ENCODE data around the gene TTC4. TPM values are rescaled to one million over a fixed set of nuclear protein-coding genes. Genes with fewer than 3 reads are reported as not detected.

Gene TTC4
- polyA plus RNA-seq, 4 donors, result 11.9 to 21.1 (median 13.3) TPM

DNA sequence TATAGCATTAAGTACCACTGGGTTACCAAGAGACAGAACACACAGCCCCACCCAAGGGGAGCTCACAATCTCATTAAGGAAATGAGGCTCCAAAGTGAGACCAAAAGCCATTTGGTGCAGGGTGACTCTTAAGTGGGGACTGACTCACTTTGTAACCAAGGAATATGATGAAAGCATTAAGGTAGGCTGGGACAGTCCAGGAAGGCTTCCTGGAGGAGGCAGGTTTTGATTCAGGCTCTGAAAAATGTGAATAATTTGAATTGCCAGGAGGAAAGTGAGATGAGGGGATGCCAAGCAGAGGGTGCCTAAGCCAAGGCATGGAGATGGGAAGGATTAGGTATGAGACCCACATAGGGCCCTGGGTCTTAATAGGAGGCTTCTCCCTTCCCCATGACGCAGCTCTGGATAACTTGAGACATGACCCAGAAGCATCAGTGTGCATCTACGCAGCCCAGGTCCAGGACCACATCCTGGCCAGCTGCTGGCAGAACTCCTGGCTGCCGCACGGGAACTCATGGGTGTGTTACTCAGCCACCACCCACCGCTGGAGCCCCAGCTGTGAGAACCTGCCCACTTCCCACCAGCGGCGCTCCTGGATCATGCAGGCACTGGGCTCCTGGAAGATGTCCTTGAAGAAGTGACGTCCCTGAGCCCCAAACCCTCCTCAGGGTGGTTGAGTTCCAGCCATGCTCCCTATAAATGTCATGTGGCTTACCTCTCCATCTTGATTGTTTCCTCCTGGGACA lies 5.9 kb upstream of the TTC4 start:
- Histone ChIP-seq H3K9me3 (ENCODE audit: control insufficient read depth in 2 of 2, insufficient read depth in 1 of 2, low read depth in 1 of 2, low read length in 1 of 2) (no peaks in the 10 kb centered on the region), H3K4me3 (ENCODE audit: low read depth in 1 of 3, low read length in 3 of 3) (no peak overlapping the region), H3K36me3 (ENCODE audit: control insufficient read depth in 3 of 3, insufficient read depth in 2 of 3, low read depth in 1 of 3, low read length in 3 of 3) (peaks cover 0 to 16% (median 0%) of the 10 kb centered on the region in 3 donors), H3K4me1 (ENCODE audit: control insufficient read depth in 3 of 3, insufficient read depth in 2 of 3, low read depth in 1 of 3, low read length in 2 of 3) (no peaks in the 10 kb centered on the region), H3K27me3 (ENCODE audit: control insufficient read depth in 3 of 3, insufficient read depth in 3 of 3, low read length in 3 of 3) (no peaks in the 10 kb centered on the region), H3K27ac (ENCODE audit: low read depth in 1 of 3, low read length in 2 of 3) (no peak overlapping the region)
- DNase-seq, result no peak
- no peak for FAIRE-seq
- 84 to 91% (median 84%) methylated on average over 8 of the region's 8 CpGs for WGBS, 3 donors

DNA sequence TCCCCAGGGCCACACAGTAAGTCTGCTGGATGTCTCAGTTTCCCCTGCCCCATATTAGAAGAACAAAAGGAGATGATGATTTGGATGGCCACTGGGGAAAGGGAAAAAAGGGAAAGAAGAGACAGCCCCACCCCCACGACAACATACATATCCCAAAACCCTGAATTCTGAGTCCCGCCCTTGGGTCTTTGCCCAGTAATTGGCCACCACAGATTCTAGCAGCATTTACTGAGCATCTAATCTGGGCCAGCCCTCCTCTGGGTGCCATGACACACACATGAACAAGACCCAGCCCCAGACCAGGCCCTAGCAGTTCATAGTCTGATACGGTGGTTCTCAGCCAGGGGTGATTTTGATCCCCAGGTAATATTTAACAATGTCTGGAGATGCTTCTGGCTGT lies 5.2 kb upstream of the TTC4 start:
- H3K4me3 ChIP-seq (ENCODE audit: low read depth in 1 of 3, low read length in 3 of 3), result no peak overlapping the region
- H3K27ac ChIP-seq (ENCODE audit: low read depth in 1 of 3, low read length in 2 of 3), result no peak overlapping the region
- H3K4me1 ChIP-seq (ENCODE audit: control insufficient read depth in 3 of 3, insufficient read depth in 2 of 3, low read depth in 1 of 3, low read length in 2 of 3), result no peaks in the 10 kb centered on the region
- WGBS, 3 donors, result 82 to 86% (median 84%) methylated on average over 3 of the region's 3 CpGs
- H3K27me3 ChIP-seq (ENCODE audit: control insufficient read depth in 3 of 3, insufficient read depth in 3 of 3, low read length in 3 of 3), result no peaks in the 10 kb centered on the region
- no peaks in the 10 kb centered on the region for H3K9me3 ChIP-seq (ENCODE audit: control insufficient read depth in 2 of 2, insufficient read depth in 1 of 2, low read depth in 1 of 2, low read length in 1 of 2)
- no peak for DNase-seq
- H3K36me3 ChIP-seq (ENCODE audit: control insufficient read depth in 3 of 3, insufficient read depth in 2 of 3, low read depth in 1 of 3, low read length in 3 of 3), result peaks cover 0 to 10% (median 0%) of the 10 kb centered on the region in 3 donors
- no peak for FAIRE-seq

DNA sequence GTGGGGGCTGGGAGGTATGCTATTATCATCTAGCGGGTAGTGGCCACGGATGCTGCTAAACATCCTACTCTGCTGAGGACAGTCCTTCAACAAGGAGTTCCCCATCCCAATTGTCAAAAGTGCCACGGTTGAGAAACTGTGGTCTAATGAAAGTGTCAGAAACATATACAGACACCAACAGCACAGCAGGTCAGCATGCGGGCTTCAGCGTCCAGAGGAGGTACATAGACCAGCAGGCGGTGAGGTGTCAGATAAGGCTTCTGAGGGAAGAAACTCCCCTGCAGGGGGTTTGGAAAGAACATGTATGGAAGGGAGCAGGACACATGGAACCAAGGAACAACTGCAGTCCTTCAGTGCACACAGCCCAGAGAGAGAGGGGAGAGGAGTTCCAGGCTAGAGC lies 4.8 kb upstream of the TTC4 start:
- WGBS, 3 donors, result 85 to 87% (median 87%) methylated on average over 6 of the region's 6 CpGs
- Histone ChIP-seq H3K27me3 (ENCODE audit: control insufficient read depth in 3 of 3, insufficient read depth in 3 of 3, low read length in 3 of 3) (no peaks in the 10 kb centered on the region), H3K9me3 (ENCODE audit: control insufficient read depth in 2 of 2, insufficient read depth in 1 of 2, low read depth in 1 of 2, low read length in 1 of 2) (no peaks in the 10 kb centered on the region), H3K27ac (ENCODE audit: low read depth in 1 of 3, low read length in 2 of 3) (no peak overlapping the region), H3K4me3 (ENCODE audit: low read depth in 1 of 3, low read length in 3 of 3) (no peak overlapping the region), H3K36me3 (ENCODE audit: control insufficient read depth in 3 of 3, insufficient read depth in 2 of 3, low read depth in 1 of 3, low read length in 3 of 3) (peaks cover 0 to 9% (median 0%) of the 10 kb centered on the region in 3 donors), H3K4me1 (ENCODE audit: control insufficient read depth in 3 of 3, insufficient read depth in 2 of 3, low read depth in 1 of 3, low read length in 2 of 3) (no peaks in the 10 kb centered on the region)
- no peak for FAIRE-seq
- DNase-seq, result no peak

DNA sequence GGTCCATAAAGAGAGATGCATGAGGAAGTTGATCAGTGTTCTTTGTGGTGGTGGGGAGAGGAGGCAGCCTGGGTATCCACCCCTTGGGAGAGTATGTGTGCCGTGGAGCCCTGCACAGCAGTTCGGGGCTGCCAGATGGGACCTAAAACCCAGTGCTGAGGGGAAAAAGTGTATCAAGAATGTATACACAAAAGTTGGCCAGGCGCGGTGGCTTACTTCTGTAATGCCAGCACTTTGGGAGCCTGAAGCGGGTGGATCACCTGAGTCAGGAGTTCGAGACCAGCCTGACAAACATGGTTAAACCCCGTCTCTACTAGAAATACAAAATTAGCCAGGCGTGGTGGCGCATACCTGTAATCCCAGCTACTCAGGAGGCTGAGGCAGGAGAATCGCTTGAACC lies 4.1 kb upstream of the TTC4 start:
- Histone ChIP-seq H3K9me3 (ENCODE audit: control insufficient read depth in 2 of 2, insufficient read depth in 1 of 2, low read depth in 1 of 2, low read length in 1 of 2) (no peaks in the 10 kb centered on the region), H3K4me1 (ENCODE audit: control insufficient read depth in 3 of 3, insufficient read depth in 2 of 3, low read depth in 1 of 3, low read length in 2 of 3) (no peaks in the 10 kb centered on the region), H3K27me3 (ENCODE audit: control insufficient read depth in 3 of 3, insufficient read depth in 3 of 3, low read length in 3 of 3) (no peaks in the 10 kb centered on the region), H3K27ac (ENCODE audit: low read depth in 1 of 3, low read length in 2 of 3) (no peak overlapping the region), H3K4me3 (ENCODE audit: low read depth in 1 of 3, low read length in 3 of 3) (no peak overlapping the region), H3K36me3 (ENCODE audit: control insufficient read depth in 3 of 3, insufficient read depth in 2 of 3, low read depth in 1 of 3, low read length in 3 of 3) (peaks cover 0 to 5% (median 0%) of the 10 kb centered on the region in 3 donors)
- 90 to 92% (median 90%) methylated on average over 10 of the region's 10 CpGs for WGBS, 3 donors
- DNase-seq (no peak), FAIRE-seq (no peak)

DNA sequence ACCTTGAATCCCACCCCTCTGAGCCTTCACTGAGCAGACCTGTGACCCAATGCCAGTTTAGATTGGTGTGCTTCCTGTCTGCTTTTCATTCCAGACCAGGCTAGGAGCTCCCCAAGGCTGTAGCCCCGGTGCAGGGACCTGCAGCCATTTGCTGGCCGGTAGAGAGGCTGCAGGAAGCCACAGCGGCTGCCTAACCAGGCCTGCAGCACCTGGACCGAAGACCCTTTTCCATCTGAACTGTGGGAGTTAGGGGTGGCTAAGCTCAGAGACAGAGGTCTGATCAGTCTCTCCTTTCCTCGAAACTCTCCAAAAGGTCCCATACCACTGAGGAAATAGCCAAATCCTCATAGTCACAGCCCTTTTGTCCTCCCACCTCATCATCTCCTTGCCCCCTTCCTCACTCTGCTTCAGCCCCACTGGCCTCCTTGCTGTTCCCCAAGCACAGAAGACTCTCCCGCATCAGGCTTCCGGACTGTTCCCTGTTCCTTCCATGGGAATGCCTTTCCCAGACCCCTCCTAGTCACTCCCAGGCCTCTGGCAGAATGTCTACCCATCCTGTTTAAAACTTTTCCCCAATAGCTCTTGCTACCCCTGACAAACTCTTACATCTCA lies 674 bp upstream of the TTC4 start:
- 91 to 96% (median 92%) methylated on average over 7 of the region's 7 CpGs for WGBS, 3 donors
- Histone ChIP-seq H3K27ac (ENCODE audit: low read depth in 1 of 3, low read length in 2 of 3) (peak overlapping the region in 1 of 3 donors; percentile 66), H3K4me1 (ENCODE audit: control insufficient read depth in 3 of 3, insufficient read depth in 2 of 3, low read depth in 1 of 3, low read length in 2 of 3) (peaks cover 0 to 2% (median 0%) of the 10 kb centered on the region in 3 donors), H3K4me3 (ENCODE audit: low read depth in 1 of 3, low read length in 3 of 3) (peak overlapping the region; percentile 22 to 97 (median 83)), H3K27me3 (ENCODE audit: control insufficient read depth in 3 of 3, insufficient read depth in 3 of 3, low read length in 3 of 3) (no peaks in the 10 kb centered on the region), H3K9me3 (ENCODE audit: control insufficient read depth in 2 of 2, insufficient read depth in 1 of 2, low read depth in 1 of 2, low read length in 1 of 2) (no peaks in the 10 kb centered on the region), H3K36me3 (ENCODE audit: control insufficient read depth in 3 of 3, insufficient read depth in 2 of 3, low read depth in 1 of 3, low read length in 3 of 3) (peaks cover 0 to 8% (median 3%) of the 10 kb centered on the region in 3 donors)
- FAIRE-seq, result no peak
- DNase-seq, result no peak

DNA sequence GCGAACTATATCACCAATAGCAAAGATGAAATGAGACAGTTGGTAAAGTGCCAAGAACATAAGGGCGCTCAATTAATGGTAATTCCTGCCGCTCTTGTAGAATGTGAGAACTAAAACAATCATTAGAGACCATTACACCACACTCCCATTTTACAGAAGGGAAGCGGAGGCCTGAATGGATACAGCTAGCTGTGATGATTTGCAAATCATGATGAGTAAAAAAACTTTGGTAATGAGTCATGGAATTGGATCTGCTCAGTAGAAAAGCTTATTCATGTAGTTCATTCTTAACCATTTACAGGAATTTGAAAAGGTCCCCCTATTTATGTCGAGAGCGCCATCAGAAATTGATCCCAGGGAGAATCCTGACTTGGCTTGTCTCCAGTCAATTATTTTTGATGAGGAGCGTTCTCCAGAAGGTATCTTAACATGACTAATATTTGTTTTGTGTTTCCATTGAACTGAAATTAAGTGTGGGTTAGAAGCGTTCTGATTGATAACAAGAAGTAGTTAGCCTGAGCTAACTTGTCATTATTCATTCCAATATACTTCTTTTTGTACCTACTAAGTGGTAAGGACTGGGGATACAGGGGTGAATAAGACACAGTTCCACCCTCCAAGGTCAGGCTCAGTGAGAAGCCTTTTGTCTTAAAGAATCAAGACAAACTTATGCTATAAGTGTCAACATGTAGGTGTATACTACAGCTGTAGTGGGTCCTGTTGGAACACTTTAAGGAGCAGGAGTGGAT lies 812 bp downstream of the TTC4 start:
- FAIRE-seq (no peak), DNase-seq (no peak)
- H3K4me3 ChIP-seq (ENCODE audit: low read depth in 1 of 3, low read length in 3 of 3), result peak overlapping the region; percentile 77 to 97 (median 83)
- no peaks in the 10 kb centered on the region for H3K27me3 ChIP-seq (ENCODE audit: control insufficient read depth in 3 of 3, insufficient read depth in 3 of 3, low read length in 3 of 3)
- peaks cover 0 to 8% (median 5%) of the 10 kb centered on the region in 3 donors for H3K36me3 ChIP-seq (ENCODE audit: control insufficient read depth in 3 of 3, insufficient read depth in 2 of 3, low read depth in 1 of 3, low read length in 3 of 3)
- no peaks in the 10 kb centered on the region for H3K9me3 ChIP-seq (ENCODE audit: control insufficient read depth in 2 of 2, insufficient read depth in 1 of 2, low read depth in 1 of 2, low read length in 1 of 2)
- 22 to 32% (median 23%) methylated on average over 8 of the region's 8 CpGs for WGBS, 3 donors
- peak overlapping the region in 2 of 3 donors; percentile 77 to 83 for H3K27ac ChIP-seq (ENCODE audit: low read depth in 1 of 3, low read length in 2 of 3)
- H3K4me1 ChIP-seq (ENCODE audit: control insufficient read depth in 3 of 3, insufficient read depth in 2 of 3, low read depth in 1 of 3, low read length in 2 of 3), result peaks cover 0 to 2% (median 0%) of the 10 kb centered on the region in 3 donors

DNA sequence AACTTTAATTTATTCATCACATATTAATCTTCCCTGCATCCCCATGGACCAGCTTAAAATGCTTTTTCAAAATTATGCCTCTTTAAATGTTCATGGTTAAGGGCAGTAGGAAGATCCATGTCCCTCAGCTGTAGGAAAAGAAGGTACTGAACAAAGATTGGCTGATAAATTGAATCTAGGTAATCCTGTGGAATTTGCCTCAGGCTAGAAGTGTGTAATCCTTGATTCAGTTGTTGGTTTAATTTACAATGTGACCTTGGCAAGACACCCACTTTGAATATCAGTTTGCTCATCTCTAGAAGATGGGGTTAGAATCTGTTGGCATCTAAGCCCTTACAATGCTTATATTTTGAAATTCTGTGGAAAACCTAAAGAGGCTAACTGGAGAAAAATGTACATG lies 6.1 kb downstream of the TTC4 start:
- peaks cover 8 to 20% (median 12%) of the 10 kb centered on the region in 3 donors for H3K36me3 ChIP-seq (ENCODE audit: control insufficient read depth in 3 of 3, insufficient read depth in 2 of 3, low read depth in 1 of 3, low read length in 3 of 3)
- FAIRE-seq (no peak), DNase-seq (no peak)
- H3K27ac ChIP-seq (ENCODE audit: low read depth in 1 of 3, low read length in 2 of 3), result no peak overlapping the region
- H3K27me3 ChIP-seq (ENCODE audit: control insufficient read depth in 3 of 3, insufficient read depth in 3 of 3, low read length in 3 of 3), result no peaks in the 10 kb centered on the region
- H3K4me1 ChIP-seq (ENCODE audit: control insufficient read depth in 3 of 3, insufficient read depth in 2 of 3, low read depth in 1 of 3, low read length in 2 of 3), result peaks cover 0 to under 1% (median 0%) of the 10 kb centered on the region in 3 donors
- H3K4me3 ChIP-seq (ENCODE audit: low read depth in 1 of 3, low read length in 3 of 3), result no peak overlapping the region
- peaks cover 0 to 11% of the 10 kb centered on the region in 2 donors for H3K9me3 ChIP-seq (ENCODE audit: control insufficient read depth in 2 of 2, insufficient read depth in 1 of 2, low read depth in 1 of 2, low read length in 1 of 2)

DNA sequence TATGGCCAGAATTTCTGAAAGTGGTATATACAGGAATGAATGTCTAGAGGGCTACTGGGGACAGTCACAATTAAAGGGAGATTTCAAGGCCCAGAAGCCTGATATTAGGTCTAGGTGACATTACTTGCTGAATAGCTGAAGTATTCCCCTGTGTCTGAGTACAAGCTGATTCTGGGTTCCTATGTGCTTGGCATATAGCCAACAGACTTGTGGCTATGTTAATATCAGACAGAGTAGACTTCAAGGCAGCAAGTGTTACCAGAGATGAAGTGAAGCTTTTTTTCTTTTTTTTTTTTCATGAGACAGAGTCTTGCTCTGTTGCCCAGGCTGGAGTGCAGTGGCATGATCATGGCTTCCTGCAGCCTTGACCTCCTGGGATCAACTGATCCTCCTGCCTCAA lies 8.3 kb downstream of the TTC4 start:
- H3K9me3 ChIP-seq (ENCODE audit: control insufficient read depth in 2 of 2, insufficient read depth in 1 of 2, low read depth in 1 of 2, low read length in 1 of 2), result peaks cover 0 to 11% of the 10 kb centered on the region in 2 donors
- no peak overlapping the region for H3K4me3 ChIP-seq (ENCODE audit: low read depth in 1 of 3, low read length in 3 of 3)
- DNase-seq (no peak), FAIRE-seq (no peak)
- H3K27me3 ChIP-seq (ENCODE audit: control insufficient read depth in 3 of 3, insufficient read depth in 3 of 3, low read length in 3 of 3), result no peaks in the 10 kb centered on the region
- H3K27ac ChIP-seq (ENCODE audit: low read depth in 1 of 3, low read length in 2 of 3), result no peak overlapping the region
- H3K36me3 ChIP-seq (ENCODE audit: control insufficient read depth in 3 of 3, insufficient read depth in 2 of 3, low read depth in 1 of 3, low read length in 3 of 3), result peaks cover 9 to 19% (median 16%) of the 10 kb centered on the region in 3 donors
- H3K4me1 ChIP-seq (ENCODE audit: control insufficient read depth in 3 of 3, insufficient read depth in 2 of 3, low read depth in 1 of 3, low read length in 2 of 3), result no peaks in the 10 kb centered on the region
